Measurements from ENCODE around the gene RALGPS1.
"Not testable (repeated sequence)": the region's sequence is repeated elsewhere in the genome, so short reads cannot be mapped to it uniquely, and the experiment has no call there.

The RALGPS1 gene

DNA sequence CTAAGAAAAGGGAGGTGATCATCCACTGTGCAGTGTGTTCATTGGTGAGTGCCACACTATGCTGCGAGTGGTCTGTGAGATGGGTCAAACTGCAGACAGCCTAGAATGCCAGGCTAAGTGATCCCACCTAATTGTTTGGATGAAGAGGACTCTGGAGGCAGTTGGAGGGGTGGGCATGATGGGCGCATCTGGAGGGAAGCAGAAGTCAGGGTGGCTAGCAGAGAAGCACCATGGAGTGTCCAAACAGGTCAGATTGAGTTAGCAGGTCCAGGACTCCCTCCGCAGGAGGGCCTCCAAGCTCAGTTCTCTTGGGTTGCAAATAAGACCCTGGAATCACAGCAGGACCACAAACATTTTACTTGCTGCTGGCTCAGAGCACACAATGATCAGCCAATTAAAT, 227.7 kb downstream of the RALGPS1 start:
- DNase-seq: no peak

- no peak for DNase-seq
Observed at GRCh38 chr9:127142931-127143464, 228.4 kb downstream of the RALGPS1 start.

DNA sequence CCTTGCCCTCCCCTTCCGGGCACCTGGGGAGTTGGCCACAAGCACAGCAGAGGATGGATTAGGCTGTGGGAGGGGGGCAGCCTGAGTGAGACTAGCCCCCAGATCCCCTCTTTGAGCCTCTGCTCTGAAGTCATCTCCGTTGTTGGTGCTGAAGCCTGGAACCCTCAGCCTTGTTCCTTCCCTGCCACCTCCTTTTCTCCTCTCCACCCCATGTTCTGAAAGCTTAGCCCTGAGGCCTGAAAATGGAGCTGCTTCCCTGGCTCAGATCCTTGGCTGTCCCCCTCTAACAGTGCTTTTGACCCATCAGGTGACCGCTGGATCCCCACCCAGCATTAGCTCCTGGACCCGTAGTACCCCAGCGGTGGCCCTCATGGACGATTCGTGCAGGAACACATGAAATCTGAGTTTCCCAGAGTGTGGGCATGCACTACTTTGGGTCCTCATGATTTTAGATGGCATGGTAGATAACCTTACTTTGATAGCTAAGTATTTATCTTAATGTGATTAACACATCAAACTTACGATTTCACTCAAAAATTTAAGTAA, 229.4 kb downstream of the RALGPS1 start:
- no peak for DNase-seq

DNA sequence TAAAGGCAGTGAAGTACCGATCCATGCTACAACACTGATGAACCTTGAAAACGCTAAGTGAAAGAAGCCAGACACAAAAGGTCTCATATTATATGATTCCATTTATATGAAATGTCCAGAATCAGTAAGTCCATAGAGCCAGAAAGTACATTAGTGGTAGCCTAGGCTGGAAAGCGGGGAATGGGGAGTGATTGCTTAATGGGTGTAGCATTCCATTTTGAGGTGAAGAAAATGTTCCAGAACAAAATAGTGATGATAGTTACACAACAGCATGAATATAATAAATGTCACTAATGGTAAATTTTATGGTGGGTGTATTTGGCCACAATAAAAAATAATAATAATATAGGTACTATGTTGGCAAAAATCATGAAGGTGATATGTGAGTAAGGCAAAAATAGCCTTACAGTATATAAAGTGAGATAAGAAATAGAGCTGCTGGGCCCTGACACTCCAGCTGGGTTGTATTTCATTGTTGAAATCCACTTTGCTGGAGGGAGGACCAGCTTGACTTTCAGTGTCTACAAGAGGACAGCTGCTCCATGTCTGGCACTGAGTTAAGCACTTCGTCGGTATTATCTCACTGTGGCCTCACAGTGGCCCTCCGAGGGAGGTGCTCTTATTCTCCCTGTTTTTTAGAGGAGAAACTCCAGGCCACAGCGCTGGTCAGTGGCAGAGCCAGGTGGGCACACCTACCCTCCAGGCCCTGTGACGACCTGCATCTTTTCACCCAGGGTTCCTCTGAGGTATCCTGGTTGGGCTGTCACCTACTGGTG, 230.3 kb downstream of the RALGPS1 start:
- no peak for DNase-seq

GRCh38 chr9:127146841-127147240, 232.3 kb downstream of the RALGPS1 start:
- DNase-seq: not testable (repeated sequence)

DNA sequence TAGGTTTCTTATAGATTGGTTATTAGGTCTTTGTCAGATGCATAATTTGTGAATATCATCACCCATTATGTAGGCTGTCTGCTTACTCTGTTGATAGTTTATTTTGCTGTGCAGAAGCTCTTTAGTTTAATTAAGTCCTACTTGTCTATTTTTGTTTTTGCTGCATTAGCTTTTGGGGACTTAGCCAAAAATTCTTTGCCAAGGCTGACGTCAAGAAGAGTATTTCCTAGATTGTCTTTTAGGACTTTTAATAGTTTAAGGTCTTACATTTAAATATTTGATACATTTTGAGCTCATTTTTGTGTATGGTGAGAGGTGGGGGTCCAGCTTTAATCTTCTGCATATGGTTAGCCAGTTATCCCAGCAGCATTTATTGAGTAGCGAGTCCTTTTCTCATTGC, 232.7 kb downstream of the RALGPS1 start:
- no peak for DNase-seq

- DNase-seq: no peak
Observed at GRCh38 chr9:127148014-127148413, 233.4 kb downstream of the RALGPS1 start.

- no peak for DNase-seq
Observed at GRCh38 chr9:127149010-127149409, 234.4 kb downstream of the RALGPS1 start.

DNA sequence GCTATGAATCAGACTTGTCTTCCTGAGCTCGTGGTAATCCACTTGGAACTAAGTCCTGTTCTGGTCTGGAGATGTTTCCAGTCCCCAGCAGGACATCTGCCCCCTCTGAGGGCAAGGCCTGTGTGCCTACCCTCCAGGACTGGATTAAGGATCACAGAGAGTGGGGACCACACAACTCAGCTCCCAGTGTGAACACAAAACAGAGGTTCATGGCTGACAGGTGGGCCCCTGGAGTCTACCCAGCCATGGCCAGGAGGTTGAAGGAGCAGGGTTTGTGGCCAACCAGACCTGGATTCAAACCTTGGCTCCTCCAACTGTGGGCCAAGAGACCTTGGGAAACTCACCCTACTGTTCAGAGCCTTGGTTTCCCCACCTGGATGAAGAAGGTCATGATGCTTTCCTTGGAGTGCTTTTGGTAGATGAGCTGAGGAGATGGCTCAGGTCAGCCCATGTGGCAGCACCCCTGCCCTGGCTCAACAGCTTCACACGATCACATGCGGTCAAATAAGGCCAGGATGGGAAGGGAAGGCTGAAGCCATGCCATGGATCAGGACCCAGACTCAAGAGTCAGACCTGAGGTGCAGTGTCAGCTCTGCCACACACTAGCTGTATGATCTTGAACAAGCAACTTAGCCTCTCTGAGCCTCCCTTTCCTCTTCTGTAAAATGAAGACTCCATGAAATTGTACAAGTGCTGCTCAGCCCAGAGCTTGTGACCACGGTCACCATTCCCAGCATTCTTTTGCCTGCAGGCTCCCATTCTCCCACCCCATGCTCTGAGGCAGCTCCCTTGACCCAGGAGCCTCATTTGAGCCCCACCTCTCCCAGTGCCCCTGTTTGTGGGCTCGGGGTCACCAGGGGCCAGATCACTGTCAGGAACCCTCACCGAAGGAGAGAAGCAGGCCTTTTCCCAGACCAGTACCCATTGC, 235.1 kb downstream of the RALGPS1 start:
- DNase-seq: no peak

GRCh38 chr9:127153501-127153900, 238.9 kb downstream of the RALGPS1 start:
- DNase-seq: no peak

GRCh38 chr9:127154003-127154389, 239.4 kb downstream of the RALGPS1 start:
- no peak for DNase-seq

DNA sequence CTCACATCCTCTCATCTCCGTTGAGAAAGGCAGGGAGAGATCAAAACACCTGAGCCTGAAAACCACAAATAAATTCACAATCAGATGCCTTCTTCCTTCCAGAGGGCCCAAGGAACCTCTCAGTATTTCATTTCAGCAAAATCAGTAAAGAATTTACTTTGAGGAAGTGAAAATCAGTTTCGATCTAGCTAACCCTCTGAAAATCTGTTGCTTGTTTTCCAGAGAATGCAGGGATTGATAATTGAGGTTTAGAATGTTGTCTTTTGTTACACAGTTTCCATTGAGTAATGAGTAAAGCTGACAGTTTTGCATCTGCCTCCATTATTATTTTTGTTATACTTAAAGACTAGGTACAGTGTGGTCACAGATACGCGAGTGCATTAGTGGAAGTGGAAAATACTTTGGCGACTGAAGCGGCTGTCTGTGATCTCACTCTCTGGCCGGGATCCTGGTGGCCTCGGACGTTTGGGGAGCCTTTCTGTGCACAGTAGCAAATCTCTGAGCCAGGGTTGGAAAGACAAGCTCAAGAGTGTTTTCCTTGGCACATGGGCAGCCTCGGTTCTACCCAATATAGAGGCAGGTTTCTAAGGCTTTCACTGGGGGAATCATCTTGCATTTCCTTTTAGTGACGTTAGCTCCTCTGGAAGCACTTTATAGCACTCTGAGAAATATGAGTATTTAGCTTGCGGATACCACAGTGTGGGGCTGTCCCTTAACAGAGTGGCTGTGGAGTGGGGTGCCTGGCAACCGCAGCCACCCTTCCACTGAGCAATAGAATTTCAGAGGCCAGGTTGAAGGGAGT, 240.0 kb downstream of the RALGPS1 start:
- peak; percentile 66 for DNase-seq

DNA sequence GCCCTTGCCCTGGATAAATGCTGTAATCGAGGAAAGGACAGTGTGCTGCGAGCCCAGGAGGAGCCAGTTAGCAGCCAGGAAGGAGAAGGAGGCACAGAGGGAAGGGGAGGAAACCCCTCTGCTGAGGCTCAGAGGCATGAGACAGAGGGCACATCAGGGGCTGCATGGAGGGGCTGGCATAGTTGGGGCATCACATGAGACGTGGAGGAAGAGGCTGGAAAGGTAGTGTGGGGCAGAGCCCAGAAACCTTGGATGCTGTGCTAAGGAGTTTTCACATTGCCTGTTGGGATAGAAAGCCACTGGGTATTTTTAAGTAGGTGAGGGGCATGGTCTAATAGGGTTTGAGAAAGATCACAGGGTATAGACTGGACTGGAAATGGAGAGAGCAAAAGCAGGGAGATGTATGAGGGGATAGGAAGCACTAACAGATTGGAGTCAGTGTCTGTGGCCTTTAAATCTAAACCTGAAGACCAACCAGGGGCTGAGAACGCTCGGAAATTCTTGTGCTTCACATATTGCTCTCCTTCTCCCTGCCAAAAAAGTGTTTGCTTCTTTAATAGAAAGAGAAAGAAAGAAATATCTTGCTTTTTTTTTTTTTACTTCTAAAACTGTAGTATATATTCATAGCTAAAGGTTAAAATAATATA, 240.9 kb downstream of the RALGPS1 start:
- no peak for DNase-seq

DNA sequence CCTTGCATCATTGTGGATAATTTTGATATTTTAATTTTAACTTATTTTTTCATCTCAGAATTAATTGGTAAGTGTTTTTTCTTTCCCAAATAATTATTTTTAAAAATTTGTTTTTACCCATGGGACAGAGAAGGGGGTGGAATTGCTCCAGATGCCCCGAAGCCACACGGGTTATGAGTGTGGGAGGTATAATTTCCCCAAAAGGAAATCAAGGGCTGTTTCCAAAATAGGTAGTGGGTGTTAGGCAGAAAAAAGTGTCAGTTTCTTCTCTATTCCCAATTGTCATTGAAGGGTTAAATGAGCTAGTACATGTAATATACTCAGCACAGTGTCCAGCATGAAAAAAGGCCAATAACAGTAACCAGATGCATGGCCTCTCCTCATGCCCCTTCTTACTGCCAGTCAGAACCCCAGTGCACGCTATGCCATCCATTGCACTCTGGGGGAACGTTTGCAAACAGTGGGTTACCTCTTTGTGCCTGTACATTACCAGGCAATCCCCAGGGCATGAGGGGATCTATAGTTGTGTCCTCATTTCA, 244.3 kb downstream of the RALGPS1 start:
- DNase-seq: no peak

DNA sequence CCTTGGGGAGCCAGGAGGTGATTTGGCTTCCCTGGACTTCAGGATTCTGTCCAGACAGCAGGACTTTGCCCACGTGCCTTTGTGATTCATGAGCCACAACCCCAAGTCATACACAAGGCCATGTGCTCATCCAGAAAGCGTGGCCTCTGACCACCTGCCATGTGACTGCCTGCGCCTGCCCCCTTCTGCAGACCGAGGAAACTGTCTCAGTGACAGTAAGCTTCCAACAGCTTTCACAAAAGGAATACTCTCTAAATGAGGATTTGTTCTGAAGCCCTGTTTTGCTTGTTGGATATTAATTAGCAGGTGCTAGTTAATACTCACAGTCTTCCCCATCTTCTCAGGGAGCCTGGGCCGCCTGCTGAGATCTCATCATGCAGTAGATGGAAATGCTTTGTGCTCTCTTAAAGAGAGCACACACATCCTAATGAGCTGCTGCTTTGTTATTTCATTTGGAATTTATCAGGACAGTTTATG, 244.8 kb downstream of the RALGPS1 start:
- peak; percentile 87 for DNase-seq

- DNase-seq: no peak
Observed at GRCh38 chr9:127159949-127160610, 245.5 kb downstream of the RALGPS1 start.

DNA sequence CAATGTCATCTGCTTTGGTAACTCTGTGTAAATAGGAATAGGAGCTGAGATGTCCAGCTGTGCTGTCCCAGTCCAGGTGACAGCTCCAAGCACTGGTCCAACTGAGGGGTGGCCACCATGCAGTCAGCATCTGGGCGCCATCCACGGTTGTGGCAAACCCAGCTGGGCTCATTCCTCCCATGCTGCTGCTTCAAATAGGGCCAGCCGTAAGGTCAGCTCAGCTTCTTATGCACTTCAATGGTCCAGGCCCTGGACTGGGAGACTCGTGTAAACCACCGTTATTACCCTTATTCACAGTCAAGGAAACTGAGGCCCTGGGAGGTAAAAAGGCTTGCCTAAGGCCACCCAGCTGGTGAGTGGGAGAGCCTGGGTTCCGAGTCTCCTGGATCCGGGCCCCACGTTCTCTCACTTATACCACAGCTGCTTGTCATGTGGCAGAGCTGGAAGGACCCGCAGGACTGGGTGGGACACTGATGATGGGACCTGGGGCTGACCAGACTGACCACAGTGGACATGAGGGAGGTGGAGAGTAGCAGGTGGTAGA, 246.6 kb downstream of the RALGPS1 start:
- DNase-seq: no peak

- no peak for DNase-seq
Observed at GRCh38 chr9:127162046-127162863, 247.7 kb downstream of the RALGPS1 start.

- DNase-seq: no peak
Observed at GRCh38 chr9:127162864-127163365, 248.3 kb downstream of the RALGPS1 start.

DNA sequence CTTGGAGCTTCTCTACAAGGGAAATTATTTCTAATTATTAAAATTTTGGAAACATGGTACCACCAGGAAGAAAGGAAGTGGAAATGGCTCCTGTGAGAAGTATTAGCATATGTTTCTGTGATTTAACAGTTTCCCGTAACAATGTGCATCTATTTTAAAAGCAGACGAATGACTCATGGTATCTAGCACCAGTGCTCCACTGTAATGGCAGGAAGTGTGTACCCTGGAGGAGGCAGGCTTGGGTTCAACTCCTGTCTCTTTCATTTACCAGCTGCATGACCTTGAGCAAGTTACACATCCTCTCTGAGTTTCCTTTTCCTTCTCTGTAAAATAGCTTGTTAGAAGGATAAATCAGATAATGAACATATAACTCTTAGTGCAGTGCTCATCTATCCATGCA, 248.8 kb downstream of the RALGPS1 start:
- DNase-seq: no peak
